ENCODE measurements around the gene CASP7.
"Not testable (repeated sequence)": the region's sequence is repeated elsewhere in the genome, so short reads cannot be mapped to it uniquely, and the experiment has no call there.

The CASP7 gene

GRCh38 chr10:113679463-113680189 lies at the start of gene CASP7:
TSS of gene CASP7 (plus strand) at chr10:113679912. CDS start at chr10:113697494, 17,582 bp downstream.
- DNase-seq: peak; percentile 21

DNA sequence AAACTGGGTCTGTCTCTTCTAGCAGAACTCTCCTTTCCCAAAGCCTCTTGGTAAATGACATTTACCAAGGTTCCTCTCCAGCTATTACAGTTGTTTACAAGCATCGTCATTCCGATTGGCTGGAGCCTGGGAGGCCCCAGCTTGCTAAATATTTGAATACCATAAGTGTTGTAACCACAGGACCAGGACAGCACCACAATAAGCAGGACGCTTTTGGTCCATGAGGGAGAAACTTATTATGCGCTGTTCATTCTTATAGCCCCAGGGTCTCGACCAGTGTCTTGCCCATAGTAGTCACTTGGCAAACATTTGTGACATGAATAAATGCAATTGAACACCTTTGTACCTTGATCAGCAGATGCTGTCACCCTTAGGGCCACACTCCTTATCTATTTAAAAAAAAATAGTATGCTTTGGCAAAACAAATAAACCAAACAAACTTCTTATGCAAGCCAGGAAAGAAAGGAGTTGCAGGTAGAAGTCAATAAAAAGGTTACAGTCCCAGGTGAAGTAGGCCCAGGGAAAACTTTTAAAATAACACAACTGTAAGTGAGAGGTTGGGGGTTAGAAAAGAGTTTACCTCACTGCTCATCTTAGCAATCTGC lies 48.7 kb upstream of the CASP7 start:
- DNase-seq: no peak

DNA sequence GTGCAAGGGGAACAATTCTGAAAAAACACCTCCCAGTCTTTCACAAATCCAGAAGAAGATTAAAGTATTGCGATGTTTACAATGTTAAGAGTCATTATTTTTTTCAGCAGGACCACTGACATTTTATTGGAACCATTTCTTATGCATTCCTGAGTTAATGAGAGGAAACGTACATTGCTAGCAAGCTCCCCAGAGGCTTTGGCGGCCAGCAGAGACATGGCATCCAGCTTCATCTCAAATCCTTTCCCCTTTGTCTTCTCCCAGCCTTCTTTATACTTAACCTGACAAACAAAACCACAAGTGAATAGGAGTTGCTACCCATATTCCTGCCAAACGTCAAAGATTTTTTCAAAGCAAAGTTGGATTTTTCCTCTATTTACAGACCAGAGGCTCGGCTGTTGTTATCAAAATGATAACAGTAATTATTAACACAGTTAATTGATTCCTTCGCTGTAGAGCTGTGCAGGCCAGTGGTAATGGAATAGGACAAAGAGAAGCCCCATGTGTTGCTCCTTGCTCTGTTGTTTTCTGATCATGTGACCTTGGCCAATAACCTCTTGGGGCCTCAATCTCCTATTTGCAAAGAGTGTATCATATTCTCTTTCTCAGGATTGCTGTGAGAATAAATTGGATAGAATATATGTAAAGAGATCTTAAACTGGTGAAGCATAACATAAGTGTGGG lies 47.9 kb upstream of the CASP7 start:
- DNase-seq: no peak

DNA sequence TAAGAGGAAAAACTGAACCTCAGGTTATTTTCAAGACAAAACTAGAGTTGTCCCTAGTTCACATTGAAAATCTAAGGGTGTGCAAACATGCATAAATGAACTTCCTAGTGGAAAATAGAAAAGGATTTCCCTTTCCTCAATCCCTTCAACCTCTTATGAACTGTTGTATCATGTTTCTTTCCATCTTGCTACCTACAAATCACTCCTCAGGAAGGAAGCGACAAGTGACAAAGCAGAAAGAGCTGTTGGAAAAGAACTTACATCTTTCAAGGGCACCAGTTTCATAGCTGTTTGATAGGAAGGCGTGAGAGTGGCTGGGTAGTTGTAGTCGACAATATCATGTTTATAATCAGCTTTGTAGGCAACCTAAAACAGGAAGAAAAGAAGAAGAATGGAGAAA lies 39.7 kb upstream of the CASP7 start:
- DNase-seq: no peak

DNA sequence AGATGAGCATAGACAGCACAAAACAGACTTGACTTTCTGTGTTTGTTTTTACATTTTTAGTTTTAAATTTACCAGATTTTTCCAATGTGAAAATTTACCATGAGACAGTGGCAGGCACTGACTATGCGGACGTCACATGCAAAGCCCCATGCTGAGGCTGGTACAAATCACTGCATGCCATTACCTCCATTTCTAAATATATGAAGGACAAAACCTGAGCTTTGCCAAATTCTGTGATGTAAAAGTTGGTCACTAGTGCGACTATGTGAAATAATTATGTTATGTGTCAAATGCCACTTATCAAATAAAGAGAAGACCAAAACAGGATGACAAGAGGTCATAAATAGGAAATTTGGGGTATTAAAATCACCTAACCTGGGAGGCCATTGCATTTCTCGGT lies 38.0 kb upstream of the CASP7 start:
- DNase-seq: no peak

- DNase-seq: no peak
These were observed 36.5 kb upstream of the CASP7 start for GRCh38 chr10:113643183-113643582.

- DNase-seq: no peak
These were observed 35.3 kb upstream of the CASP7 start for GRCh38 chr10:113644185-113645120.

GRCh38 chr10:113646336-113647201 lies 33.1 kb upstream of the CASP7 start:
- no peak for DNase-seq

DNA sequence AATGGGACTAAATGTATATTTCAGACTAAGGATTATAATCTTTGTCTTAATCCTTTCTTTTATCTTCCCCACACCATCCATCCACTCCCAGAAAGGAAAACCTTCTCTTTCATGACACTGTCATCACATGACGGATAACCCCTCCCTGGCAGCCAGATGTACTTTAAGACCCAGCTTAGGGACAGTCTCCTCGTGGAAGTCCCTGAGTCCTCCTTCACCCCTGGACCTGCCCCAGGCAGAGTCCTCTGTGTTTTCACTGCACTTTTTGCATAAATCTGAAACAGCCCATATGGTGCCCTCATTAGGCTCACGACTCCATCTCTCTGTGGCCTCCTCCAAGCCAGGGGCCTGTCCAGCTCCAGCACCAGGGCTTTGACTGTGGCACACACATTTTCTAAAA lies 31.9 kb upstream of the CASP7 start:
- no peak for DNase-seq

DNA sequence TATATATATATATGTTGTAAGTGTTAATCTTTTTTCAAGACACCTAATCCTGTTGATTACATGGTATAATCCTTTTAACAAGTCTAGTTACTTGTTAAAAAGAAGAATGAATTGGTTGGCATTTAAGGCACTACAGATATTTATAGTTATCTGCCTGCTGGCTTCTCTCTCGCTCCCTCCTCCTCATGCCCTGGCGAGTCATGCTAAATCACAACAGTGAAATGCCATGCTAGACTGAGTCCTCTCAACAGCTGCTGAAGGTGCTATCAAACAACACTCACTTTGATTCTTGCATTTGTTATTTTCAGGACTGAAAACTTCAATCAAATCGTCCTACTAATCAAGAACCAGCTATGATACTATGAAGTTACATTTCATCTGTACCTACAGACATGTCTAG lies 31.2 kb upstream of the CASP7 start:
- DNase-seq: no peak

DNA sequence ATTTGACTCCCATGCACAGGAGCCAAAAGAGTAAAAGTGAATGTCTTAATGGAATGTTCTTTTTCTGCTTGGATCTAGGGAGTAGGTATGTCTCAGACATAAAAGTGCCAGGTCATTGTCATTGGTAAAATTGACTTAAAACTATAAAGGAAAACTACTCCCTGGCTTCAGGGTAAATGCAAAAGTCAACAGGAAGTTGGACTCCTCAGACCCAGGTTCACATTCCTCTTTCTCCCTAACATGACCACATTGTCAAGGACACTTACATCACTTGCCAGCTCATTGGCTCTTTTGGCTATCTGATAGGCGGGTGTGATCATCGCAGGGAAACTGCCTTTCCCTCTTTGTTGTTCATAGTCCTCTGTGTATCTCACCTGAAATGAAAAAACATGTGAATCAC lies 29.5 kb upstream of the CASP7 start:
- DNase-seq: no peak

- DNase-seq: no peak
These were observed 28.7 kb upstream of the CASP7 start for GRCh38 chr10:113651021-113651420.

GRCh38 chr10:113651898-113652297 lies 27.8 kb upstream of the CASP7 start:
- no peak for DNase-seq

DNA sequence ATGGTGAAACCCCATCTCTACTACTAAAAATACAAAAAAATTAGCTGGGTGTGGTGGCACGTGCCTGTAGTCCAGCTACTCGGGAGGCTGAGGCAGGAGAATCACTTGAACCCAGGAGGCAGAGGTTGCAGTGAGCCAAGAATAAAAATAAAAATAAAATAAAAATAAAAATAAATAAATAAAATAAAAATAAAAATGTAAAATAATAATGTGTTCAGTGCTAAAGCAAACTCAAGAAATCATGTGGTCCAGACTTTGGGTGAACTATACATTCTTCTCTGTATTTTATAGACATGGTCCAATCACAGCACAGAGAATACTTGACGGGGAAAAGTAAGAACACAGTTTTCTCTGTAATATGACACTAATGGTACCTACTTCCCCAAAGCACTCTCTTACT lies 27.3 kb upstream of the CASP7 start:
- not testable (repeated sequence) for DNase-seq

DNA sequence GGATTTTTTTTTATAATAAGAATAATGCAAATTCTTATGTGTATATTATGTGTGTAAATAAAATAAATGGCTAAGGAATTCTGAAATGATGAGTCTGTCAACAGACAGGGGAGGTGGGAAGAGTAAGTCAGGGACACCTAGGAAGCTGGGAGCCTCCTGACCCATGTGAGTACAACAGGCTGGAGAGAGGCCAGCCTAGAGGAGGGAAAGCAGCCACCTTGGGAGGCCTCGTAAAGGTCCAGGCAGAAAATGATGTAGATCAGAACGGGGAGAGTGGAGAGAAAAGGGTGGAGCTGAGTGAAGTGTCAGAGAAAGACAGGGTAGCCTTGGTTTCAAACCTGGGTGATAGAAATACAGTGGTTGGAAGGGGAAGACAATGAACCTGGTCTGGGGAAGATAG lies 22.8 kb upstream of the CASP7 start:
- DNase-seq: no peak

DNA sequence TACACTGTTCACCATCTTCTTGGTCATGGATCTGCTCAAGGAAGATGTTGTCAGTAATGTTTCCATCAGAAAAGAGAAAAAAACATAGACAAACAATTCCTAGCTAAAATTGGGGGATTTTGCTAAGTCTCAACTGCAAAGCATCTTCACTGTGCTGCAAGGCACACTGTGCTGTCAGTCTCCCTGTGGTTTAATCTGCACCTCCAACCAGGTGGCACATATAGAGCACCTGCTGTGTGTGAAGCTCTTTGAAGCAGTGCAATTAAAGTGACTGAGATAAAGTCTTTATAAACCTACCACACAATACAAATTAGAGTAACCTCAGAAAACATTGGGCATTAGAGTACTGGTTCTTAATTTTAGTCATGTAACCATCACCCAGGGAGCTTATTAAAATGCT lies 22.2 kb upstream of the CASP7 start:
- no peak for DNase-seq

DNA sequence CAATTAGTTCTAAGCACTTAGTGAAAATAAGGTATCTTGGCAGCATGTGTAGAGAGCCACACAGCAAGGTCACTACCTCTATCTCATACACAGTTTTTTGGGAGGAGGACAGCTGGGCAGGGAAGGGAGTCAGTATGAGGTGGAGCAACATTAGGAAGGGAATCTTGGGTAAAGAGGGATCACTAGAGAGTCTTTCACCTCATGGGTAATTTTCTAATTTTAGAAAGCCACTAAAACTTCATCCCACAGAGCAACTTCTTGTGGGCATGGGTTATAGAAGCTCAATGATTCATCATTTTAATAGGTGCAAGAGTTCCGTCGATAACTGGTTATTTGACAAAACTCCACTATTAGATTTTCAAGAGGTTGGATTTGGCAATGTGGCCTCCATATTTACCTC lies 18.4 kb upstream of the CASP7 start:
- DNase-seq: no peak

DNA sequence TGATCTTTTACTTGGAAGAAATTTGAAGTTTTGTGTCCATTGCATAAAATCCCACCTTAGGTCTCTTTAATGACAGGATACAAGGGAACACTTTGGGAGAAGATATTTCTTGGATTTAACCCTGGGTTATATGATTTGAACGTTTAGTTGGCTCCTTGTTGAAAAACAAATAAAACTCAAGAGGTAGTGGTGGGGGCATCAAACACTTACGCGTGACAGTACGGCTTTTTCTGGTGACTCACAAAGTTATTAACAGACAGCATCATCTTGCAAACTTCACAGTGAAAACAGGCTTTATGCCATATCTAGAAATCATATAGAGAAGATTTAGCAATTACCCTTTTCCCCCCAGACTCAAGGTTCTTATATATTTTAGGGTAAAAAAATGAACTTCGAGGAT lies 16.6 kb upstream of the CASP7 start:
- DNase-seq: no peak

GRCh38 chr10:113663908-113664307 lies 15.8 kb upstream of the CASP7 start, which contains the start of gene NRAP:
TSS of gene NRAP (minus strand) at chr10:113664041. CDS start at chr10:113663882, 159 bp downstream.
- DNase-seq: no peak

- DNase-seq: no peak
These were observed 14.4 kb upstream of the CASP7 start for GRCh38 chr10:113665352-113665751.

GRCh38 chr10:113665806-113666354 lies 13.8 kb upstream of the CASP7 start:
- no peak for DNase-seq

Measured in NCI-H1092 (cell line).